Measurements from ENCODE around the gene ATP11B. TPM values are rescaled to one million over a fixed set of nuclear protein-coding genes. Genes with fewer than 3 reads are reported as not detected.
"Not testable (repeated sequence)": the region's sequence is repeated elsewhere in the genome, so short reads cannot be mapped to it uniquely, and the experiment has no call there.

The ATP11B gene
- total RNA-seq, 6 donors from 2014 or later: 56.4 to 102 (median 83.2) TPM

DNA sequence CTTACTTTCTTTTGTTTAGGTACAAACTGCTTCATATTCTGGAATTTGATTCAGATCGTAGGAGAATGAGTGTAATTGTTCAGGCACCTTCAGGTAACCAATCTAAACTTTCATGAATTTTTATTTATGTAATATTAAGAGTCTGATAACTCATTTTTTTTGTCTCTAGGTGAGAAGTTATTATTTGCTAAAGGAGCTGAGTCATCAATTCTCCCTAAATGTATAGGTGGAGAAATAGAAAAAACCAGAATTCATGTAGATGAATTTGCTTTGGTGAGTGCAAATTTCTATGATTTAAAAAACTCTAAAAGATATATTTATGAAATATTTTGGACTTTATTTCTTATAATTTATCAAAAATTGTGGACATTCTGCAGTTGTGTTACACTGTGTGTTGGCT is 75.8 kb downstream of the ATP11B start:
- Histone ChIP-seq H3K27me3 (no peaks in the 10 kb centered on the region), H3K27ac (no peak overlapping the region), H3K36me3 (peaks cover 13 to 93% (median 40%) of the 10 kb centered on the region in 4 donors), H3K4me3 (no peak overlapping the region), H3K9me3 (no peaks in the 10 kb centered on the region), H3K4me1 (no peaks in the 10 kb centered on the region)
- no peak for ATAC-seq (ENCODE audit: low FRiP score in 2 of 2)
- no peak for DNase-seq
- no peak for TF ChIP-seq EP300 (IDR thresholded peaks at IDR 0.05)
- TF ChIP-seq POLR2AphosphoS5 (IDR thresholded peaks at IDR 0.05): no peak
- TF ChIP-seq, protein P1, sequence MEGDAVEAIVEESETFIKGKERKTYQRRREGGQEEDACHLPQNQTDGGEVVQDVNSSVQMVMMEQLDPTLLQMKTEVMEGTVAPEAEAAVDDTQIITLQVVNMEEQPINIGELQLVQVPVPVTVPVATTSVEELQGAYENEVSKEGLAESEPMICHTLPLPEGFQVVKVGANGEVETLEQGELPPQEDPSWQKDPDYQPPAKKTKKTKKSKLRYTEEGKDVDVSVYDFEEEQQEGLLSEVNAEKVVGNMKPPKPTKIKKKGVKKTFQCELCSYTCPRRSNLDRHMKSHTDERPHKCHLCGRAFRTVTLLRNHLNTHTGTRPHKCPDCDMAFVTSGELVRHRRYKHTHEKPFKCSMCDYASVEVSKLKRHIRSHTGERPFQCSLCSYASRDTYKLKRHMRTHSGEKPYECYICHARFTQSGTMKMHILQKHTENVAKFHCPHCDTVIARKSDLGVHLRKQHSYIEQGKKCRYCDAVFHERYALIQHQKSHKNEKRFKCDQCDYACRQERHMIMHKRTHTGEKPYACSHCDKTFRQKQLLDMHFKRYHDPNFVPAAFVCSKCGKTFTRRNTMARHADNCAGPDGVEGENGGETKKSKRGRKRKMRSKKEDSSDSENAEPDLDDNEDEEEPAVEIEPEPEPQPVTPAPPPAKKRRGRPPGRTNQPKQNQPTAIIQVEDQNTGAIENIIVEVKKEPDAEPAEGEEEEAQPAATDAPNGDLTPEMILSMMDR (IDR thresholded peaks at IDR 0.05): no peak
- TF ChIP-seq POLR2A (IDR thresholded peaks at IDR 0.05): no peak
- 95 to 100% methylated on average over 1 of the region's 1 CpG for WGBS, 2 donors

DNA sequence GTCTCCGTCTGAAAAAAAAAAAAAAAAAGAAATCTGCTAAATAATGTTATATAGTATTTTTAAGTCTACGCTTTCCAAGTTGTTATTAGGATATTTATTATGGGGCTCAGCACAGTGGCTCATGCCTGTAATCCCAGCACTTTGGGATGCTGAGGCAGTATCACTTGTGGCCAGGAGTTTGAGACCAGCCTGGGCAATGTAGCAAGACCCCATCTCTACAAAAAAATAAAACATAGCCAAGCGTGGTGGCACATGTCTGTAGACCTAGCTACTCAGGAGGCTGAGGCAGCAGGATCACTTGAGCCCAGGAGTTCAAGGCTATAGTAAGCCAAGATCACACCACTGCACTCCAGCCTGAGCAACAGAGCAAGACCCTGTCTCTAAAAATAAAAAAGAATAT is 77.6 kb downstream of the ATP11B start:
- ATAC-seq (ENCODE audit: low FRiP score in 2 of 2); H3K27me3 ChIP-seq; DNase-seq; H3K9me3 ChIP-seq; H3K4me1 ChIP-seq; H3K4me3 ChIP-seq; H3K27ac ChIP-seq: not testable (repeated sequence)
- peaks cover 17 to 96% (median 56%) of the 10 kb centered on the region in 4 donors for H3K36me3 ChIP-seq
- WGBS, 2 donors: 98% methylated on average over 3 of the region's 3 CpGs

DNA sequence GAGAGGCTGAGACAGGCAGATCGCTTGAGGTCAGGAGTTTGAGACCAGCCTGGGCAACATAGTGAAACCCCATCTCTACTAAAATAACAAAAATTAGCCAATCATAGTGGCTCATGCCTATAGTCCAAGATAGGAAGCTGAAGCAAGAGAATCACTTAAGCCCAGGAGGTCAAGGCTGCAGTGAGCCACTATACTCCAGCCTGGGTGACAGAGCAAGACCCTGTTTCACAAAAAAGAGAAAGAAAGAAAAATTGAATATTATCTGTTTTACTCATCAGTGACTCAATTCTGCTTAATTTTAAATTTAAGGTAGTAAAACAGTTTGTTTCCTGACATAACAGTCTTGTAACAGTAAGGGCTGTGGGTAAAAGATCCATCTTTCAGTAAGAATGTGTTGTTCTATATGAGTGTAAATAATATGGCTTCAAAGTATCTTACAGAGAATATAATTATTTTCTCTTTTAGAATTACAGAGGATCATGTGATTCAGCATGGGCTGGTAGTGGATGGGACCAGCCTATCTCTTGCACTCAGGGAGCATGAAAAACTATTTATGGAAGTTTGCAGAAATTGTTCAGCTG is 85.8 kb downstream of the ATP11B start:
- ATAC-seq (ENCODE audit: low FRiP score in 2 of 2): no peak
- Histone ChIP-seq H3K27me3 (no peaks in the 10 kb centered on the region), H3K4me1 (no peaks in the 10 kb centered on the region), H3K36me3 (peaks cover 4 to 69% (median 31%) of the 10 kb centered on the region in 4 donors), H3K4me3 (no peak overlapping the region), H3K9me3 (no peaks in the 10 kb centered on the region), H3K27ac (no peak overlapping the region)
- WGBS, 2 donors: 90 to 100% methylated on average over 1 of the region's 1 CpG
- TF ChIP-seq, protein P1 (IDR thresholded peaks at IDR 0.05): no peak
- TF ChIP-seq POLR2AphosphoS5 (IDR thresholded peaks at IDR 0.05): no peak
- TF ChIP-seq POLR2A (IDR thresholded peaks at IDR 0.05): no peak
- no peak for TF ChIP-seq EP300 (IDR thresholded peaks at IDR 0.05)
- DNase-seq: no peak

DNA sequence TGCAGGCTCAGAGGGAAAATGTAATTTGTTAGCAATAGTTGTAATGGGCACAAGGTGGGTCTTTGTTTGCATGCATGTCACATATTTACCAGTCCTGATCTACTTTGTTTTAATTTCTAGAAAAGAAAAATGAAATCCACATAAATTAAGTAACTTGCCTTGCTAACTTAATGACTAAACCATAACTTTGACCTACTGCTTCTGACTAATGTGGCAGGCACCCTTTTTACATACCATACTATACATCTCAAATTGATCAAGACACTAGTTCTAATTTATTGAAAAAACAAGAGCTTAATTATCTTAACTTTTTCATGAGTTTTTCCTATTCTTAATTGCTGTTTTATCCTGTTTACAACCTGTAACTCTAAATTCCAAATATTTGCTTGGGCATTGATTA is 93.2 kb downstream of the ATP11B start:
- Histone ChIP-seq H3K27me3 (no peaks in the 10 kb centered on the region), H3K4me1 (peaks cover 0 to 13% (median 0%) of the 10 kb centered on the region in 4 donors), H3K4me3 (no peak overlapping the region), H3K36me3 (peaks cover 0 to 52% (median 5%) of the 10 kb centered on the region in 4 donors), H3K27ac (no peak overlapping the region), H3K9me3 (no peaks in the 10 kb centered on the region)
- TF ChIP-seq POLR2AphosphoS5 (IDR thresholded peaks at IDR 0.05): no peak
- TF ChIP-seq, protein P1 (IDR thresholded peaks at IDR 0.05): no peak
- no peak for TF ChIP-seq POLR2A (IDR thresholded peaks at IDR 0.05)
- TF ChIP-seq EP300 (IDR thresholded peaks at IDR 0.05): no peak
- ATAC-seq (ENCODE audit: low FRiP score in 2 of 2) (no peak), DNase-seq (no peak)

DNA sequence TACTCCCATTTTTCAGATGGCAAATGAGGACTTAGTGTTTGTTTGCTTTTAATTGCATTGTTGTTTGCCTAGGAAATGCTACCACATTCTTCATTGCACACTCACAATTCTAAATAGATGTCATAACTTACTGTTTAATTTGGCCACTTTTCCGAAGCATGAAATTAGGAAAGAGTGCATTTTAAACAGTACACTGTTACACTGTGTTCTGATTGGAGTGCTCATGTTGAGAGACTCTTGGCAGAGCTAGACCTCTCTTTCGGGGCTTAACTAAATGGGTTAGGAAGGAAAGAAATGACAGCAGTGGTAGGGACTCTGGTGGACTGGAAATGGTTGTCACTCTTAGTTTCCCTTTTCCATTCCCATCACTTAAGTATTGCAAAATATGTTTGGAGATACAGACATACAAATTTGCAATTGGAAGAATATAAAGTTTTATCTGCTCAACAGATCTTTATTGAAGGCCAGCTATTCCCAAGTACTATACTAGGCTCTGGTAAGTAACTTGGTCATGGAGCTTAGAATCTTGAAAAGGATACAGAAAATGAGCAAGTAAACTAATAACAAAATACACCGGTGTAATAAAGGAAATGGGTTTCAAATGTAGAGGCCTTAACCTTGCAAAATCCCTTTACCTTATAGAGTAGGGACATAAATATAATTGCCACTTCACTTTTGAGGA is 96.8 kb downstream of the ATP11B start:
- H3K4me1 ChIP-seq: peaks cover 0 to 16% (median 0%) of the 10 kb centered on the region in 4 donors
- peak overlapping the region in 1 of 4 donors; percentile 34 for H3K27ac ChIP-seq
- 62 to 73% methylated on average over 3 of the region's 3 CpGs for WGBS, 2 donors
- H3K4me3 ChIP-seq: no peak overlapping the region
- DNase-seq (peak in 1 of 2 donors; percentile 45), ATAC-seq (ENCODE audit: low FRiP score in 2 of 2) (peak; percentile 58 to 80)
- no peaks in the 10 kb centered on the region for H3K27me3 ChIP-seq
- no peak for TF ChIP-seq POLR2A (IDR thresholded peaks at IDR 0.05)
- TF ChIP-seq EP300 (IDR thresholded peaks at IDR 0.05): peak in 1 of 4 donors; percentile 79
- peaks cover 0 to 47% (median 0%) of the 10 kb centered on the region in 4 donors for H3K36me3 ChIP-seq
- H3K9me3 ChIP-seq: no peaks in the 10 kb centered on the region
